Middle frontal gyrus (tissue), 1 donor: ENCODE results near the gene MED23.

Source experiments
- DNase-seq: peaks from one replicate; pipeline ENCODE4 v3.0.0-alpha.2; 2015; ENCODE audit warnings: low spot score; ENCODE audit errors: extremely low spot score

The MED23 gene

DNA sequence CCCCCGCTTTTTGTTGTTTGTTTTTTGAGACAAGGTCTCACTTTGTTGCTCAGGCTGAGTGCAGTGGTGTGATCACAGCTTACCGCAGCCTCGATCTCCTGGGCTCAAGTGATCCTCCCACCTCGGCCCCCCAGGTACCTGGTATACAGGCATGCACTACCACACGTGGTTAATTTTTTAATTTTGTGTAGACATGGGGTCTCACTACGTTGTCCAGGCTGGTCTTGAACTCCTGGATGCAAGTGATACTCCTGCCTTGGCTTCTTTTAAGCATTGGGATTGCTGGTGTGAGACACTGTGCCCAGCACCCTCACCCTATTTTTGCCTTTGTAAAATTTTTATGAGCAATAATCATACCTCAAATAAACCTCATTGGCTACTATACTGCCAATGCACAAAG is 14.5 kb upstream of the MED23 start:
- no peak for DNase-seq

- no peak for DNase-seq
These were observed 13.5 kb upstream of the MED23 start for GRCh38 chr6:131641554-131641953.

DNA sequence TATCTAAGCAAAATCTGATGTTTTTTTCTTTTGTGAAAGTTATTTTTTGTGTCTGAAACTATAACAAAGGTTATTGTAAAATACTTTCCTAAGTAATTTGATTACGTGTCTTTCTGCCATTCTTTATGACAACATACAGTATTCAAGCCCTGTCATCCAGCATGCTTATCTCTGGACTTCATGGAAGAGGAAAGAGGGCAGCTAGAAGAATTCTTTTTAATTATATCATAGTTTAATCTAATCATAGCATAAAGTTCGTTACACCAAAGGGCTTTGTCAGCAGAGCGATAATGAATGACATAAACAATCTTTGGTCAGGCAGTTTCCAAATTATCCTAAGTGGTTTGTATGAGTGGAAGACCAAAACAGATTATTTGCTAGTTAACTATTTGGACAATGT is 12.5 kb upstream of the MED23 start:
- no peak for DNase-seq

GRCh38 chr6:131640100-131640499 is 12.1 kb upstream of the MED23 start:
- no peak for DNase-seq

- DNase-seq = no peak
These were observed 10.0 kb upstream of the MED23 start for GRCh38 chr6:131638013-131638412.

DNA sequence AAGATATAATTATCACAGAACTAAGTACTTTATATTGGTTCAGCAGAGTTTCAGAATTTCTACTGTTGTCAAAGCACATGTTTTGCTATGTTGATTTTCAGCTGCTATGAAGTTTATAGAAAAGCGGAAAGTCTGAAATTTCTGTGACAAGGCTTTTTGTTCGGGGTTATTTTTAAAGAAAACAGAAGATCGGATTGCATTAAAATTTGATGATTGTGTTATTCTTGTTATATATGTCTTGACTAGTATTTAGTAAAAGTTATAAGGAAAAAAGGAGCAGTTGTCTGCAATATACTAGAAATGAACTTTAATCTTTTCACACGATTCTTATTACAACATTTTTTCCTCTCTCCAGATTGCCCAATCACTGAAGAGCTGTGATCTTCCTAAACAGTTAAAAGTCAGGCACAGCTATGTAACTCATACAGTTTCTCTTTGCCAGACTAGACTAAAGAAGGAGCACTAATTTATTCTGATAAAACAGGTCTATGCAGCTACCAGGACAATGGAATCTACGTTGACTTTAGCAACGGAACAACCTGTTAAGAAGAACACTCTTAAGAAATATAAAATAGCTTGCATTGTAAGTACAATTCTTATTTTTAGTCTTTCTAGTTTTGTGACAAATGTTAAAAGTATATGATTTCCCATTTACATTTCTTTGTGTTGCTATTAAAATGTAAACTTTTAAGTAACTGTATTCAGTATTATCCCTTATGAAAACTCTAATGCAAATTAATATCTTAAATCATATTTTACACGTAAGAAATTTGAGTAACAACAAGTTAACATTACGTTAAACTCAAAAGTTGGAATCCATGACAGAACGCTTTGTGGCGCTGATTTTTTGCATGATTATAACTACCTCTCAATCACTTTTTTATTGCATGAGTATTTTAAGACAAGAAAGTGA is 9.1 kb upstream of the MED23 start, which contains the start of gene ENPP3:
ENPP3 (plus strand) TSS at position 423 of the 913 bp plus-strand sequence; CDS start at position 506, 83 bp downstream.
- no peak for DNase-seq

DNA sequence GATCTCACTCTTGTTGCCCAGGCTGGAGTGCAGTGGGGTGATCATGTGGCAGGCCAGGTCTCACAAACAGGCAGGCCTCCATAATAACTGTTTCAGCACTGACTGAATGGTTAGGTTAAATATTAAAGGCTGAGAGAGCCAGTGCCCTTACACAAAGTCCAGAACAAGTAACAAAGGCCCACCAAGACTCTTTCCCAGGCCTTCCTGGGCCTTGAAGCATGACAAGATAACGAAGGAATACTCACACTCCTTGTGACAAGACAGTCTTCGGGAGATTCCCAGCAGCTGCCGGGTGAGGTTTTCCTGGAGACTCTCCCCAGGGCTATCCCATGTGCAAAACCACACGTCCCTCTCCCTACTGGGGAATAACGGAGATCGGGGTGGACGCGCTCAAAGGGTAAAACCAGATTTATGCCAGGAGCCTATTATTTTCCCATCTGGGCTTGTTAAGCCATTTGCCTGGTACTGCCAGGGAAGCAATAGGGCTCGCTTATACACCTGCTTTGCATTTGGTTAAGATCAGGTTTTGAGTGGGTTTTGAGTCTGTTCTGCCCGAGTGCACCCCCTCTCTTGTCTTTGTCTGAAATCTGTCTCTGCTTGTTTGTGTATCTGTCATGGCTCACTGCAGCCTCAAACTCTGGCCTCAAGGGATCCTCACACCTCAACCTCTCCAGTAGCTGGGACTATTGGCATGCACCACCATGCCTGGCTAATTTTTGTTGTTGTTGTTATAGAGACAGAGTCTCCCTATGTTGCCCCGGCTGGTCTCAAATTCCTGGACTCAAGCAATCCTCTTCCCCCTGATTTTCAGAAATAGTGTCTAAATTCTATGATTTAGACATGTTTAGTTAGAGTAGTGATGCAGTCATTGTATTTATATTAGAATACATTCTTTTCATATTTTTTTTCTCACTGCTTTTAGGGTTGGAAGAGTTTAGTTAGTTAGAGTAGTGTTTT is 7.6 kb upstream of the MED23 start:
- DNase-seq = no peak

GRCh38 chr6:131631625-131632289 is 3.7 kb upstream of the MED23 start:
- DNase-seq = no peak

- DNase-seq = no peak
These were observed 1.6 kb upstream of the MED23 start for GRCh38 chr6:131629651-131630050.

DNA sequence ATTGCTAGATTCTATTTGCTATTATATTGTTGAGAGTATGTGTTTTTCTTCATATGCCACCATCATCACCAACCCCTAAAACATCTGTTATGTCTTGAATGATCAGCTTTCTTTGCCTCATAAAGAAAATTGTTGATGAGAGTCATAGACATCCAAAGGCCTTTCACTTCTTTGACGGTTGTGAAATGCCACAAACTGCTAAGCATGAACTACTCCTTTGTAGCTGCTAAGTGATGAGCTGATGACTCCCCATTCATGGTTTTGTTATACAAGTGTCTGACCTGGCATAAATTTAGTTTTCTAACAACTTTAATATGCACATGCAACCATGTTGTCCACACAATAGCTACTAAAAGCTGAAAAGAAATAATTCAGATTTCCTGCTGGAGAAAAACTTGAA is 684 bp upstream of the MED23 start:
- DNase-seq = no peak

DNA sequence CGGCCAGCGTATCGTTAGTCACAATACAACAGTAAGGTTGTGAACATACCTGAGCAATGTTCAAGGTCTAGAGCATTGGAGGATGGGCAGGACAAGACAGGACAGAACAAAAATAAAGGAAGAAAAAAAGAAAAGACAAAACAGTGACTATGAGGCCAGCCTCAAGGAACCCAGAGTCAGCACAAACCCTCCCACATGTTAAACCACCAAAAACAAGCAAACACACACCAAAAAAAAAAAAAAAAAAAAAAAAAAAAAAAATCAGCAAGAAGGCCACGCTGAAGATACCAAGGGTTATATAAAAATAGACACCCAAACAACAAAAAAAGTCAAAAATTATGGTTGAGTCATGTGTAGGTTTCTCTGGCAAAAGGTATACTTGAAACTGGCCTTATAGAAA is 12.8 kb downstream of the MED23 start:
- no peak for DNase-seq

- DNase-seq = no peak
These were observed 14.6 kb downstream of the MED23 start for GRCh38 chr6:131613296-131613925.

- no peak for DNase-seq
These were observed 25.2 kb downstream of the MED23 start for GRCh38 chr6:131602781-131603312.

GRCh38 chr6:131600716-131601115 is 27.3 kb downstream of the MED23 start:
- DNase-seq = no peak

- no peak for DNase-seq
These were observed 30.6 kb downstream of the MED23 start for GRCh38 chr6:131597446-131597845.

GRCh38 chr6:131594074-131594473 is 34.0 kb downstream of the MED23 start:
- DNase-seq = no peak

DNA sequence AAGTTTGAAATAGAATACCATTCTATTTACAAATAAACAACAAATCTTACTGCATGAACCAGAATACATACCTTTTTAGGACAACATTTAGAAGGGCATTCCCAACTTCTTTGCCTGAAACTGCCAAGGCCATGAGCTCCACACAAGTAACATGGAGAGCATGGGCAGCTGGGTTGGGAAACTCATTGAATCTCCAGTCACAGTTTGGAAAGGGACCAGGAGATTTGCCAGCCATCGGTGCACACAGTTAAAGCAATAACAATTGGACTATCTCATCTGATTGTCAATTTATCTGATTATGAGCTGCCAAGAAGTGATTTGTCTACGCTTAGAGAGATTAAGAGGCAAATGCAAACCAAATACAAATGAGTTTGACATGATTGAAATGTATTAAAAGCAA is 35.1 kb downstream of the MED23 start:
- no peak for DNase-seq

DNA sequence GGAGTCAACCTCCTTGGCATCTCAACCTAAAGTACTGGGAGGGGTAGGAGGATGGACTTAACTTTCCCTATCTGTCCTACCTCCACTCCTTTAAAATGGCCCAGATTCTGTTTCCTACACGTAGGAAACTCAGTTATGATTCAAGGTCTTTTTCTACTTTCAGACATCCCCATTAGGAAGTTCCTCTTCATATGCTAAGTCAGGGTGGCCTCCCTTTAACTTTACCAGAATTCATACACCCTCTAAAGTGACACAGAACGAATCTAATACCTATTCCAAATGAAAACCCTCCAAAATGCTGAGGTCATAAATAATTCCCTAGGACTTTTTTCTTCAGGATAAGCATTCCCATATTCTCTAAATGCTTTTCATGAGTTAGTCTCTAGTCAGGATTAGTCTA is 39.4 kb downstream of the MED23 start:
- no peak for DNase-seq

GRCh38 chr6:131587909-131588308 is 40.1 kb downstream of the MED23 start:
- no peak for DNase-seq

- no peak for DNase-seq
These were observed 41.5 kb downstream of the MED23 start for GRCh38 chr6:131586543-131586942.

- no peak for DNase-seq
These were observed 46.5 kb downstream of the MED23 start for GRCh38 chr6:131581523-131581922.
